ENCODE data around the gene KLK12.

- TF ChIP-seq, protein P1, sequence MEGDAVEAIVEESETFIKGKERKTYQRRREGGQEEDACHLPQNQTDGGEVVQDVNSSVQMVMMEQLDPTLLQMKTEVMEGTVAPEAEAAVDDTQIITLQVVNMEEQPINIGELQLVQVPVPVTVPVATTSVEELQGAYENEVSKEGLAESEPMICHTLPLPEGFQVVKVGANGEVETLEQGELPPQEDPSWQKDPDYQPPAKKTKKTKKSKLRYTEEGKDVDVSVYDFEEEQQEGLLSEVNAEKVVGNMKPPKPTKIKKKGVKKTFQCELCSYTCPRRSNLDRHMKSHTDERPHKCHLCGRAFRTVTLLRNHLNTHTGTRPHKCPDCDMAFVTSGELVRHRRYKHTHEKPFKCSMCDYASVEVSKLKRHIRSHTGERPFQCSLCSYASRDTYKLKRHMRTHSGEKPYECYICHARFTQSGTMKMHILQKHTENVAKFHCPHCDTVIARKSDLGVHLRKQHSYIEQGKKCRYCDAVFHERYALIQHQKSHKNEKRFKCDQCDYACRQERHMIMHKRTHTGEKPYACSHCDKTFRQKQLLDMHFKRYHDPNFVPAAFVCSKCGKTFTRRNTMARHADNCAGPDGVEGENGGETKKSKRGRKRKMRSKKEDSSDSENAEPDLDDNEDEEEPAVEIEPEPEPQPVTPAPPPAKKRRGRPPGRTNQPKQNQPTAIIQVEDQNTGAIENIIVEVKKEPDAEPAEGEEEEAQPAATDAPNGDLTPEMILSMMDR (IDR thresholded peaks at IDR 0.05) = no peak
- no peak for TF ChIP-seq POLR2A (IDR thresholded peaks at IDR 0.05)
- TF ChIP-seq EP300 (IDR thresholded peaks at IDR 0.05; ENCODE audit: low read depth) = no peak
Observed at GRCh38 chr19:51083181-51083580, 48.4 kb upstream of the KLK12 start.
